Calu3 (cell line): Measurements from ENCODE around the gene RBM33. TPM values are rescaled to one million over a fixed set of nuclear protein-coding genes. Genes with fewer than 3 reads are reported as not detected.

Experiments used
- BruUV-seq: library from RNA; stranded (reverse); fragments of 400-500 nt; replicated peaks from 2 replicates; lab custom pipeline; 2021; lab: Mats Ljungman, UMichigan
- CTCF ChIA-PET: fragments of 300-600 bp; sonication (Branson Sonifier 250); formaldehyde crosslinking; loops from one replicate; lab custom pipeline; 2022; ENCODE audit warnings: antibody characterized with exemption; lab: Charles Lee
- DNase-seq: peaks from one replicate; pipeline ENCODE4 v3.0.0; 2022
- H3K27ac Mint-ChIP-seq: one replicate; pipeline ENCODE4 v1.8.0; 2022; ENCODE audit warnings: mixed read lengths; ENCODE audit not compliant: unreplicated experiment
- H3K27me3 Mint-ChIP-seq: one replicate; pipeline ENCODE4 v1.8.0; 2022; ENCODE audit warnings: mixed read lengths; ENCODE audit not compliant: unreplicated experiment
- H3K36me3 Mint-ChIP-seq: one replicate; pipeline ENCODE4 v1.8.0; 2022; ENCODE audit warnings: mild to moderate bottlenecking, moderate library complexity, mixed read lengths; ENCODE audit not compliant: insufficient read depth, unreplicated experiment
- H3K4me1 Mint-ChIP-seq: one replicate; pipeline ENCODE4 v1.8.0; 2022; ENCODE audit warnings: mild to moderate bottlenecking, low read depth, mixed read lengths; ENCODE audit not compliant: unreplicated experiment
- H3K4me3 Mint-ChIP-seq: one replicate; pipeline ENCODE4 v1.8.0; 2022; ENCODE audit warnings: mild to moderate bottlenecking, low read depth, moderate library complexity, mixed read lengths; ENCODE audit not compliant: unreplicated experiment
- H3K9me3 Mint-ChIP-seq: one replicate; pipeline ENCODE4 v1.8.0; 2022; ENCODE audit warnings: low read depth, mixed read lengths; ENCODE audit not compliant: unreplicated experiment
- intact Hi-C: fragments of 100-400 bp; cut with micrococcal nuclease; formaldehyde crosslinking; loops from one replicate; pipeline ENCODE4 v1.10.0; 2022; ENCODE audit not compliant: unreplicated experiment
- total RNA-seq: library from RNA; stranded (reverse); gene quantifications from 2 replicates; pipeline ENCODE4 v1.2.3, GENCODE V29; 2022
- TF ChIP-seq, protein P1 (sequence below): fragments of 200-600 bp; IDR thresholded peaks from one replicate; pipeline ENCODE4 v1.8.0; 2022; ENCODE audit warnings: antibody characterized with exemption; ENCODE audit not compliant: unreplicated experiment

Gene RBM33
- total RNA-seq, 1 experiment from 2014 or later: 82.9 TPM

DNA sequence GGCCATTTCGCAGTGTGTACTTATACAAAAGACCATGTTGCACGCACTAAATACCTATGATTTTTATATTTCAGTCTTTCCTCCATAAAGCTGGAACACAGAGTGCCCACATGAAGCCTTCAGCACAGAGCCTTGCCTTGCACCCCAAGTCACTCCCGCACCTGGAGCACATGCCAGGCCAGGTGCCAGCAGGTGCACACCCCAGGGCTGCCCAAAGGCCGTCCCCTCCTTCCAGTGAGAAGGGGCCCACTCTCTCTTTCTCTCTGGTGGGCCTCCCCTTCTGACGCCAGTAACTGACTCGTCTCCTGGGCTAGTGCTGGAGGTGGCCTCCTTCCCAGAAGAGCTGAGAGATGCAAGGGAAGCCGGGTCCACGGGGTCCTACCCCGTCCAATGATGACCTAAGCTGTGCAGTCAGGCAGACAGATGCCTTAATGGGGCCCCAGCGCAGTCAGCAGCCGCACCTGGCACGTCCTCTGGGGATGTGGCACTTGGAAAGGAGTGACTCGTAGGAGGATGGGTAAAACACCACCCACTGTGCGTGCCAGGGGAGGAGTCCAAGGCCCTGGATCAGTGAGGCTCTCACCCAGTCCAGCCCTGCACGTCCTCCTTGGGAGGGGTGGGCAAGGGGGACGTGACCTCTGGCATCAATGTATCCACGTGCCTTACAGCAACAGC, 185.5 kb downstream of the RBM33 start:
- H3K36me3 Mint-ChIP-seq: no peaks in the 10 kb centered on the region
- no peak overlapping the region for H3K27ac Mint-ChIP-seq
- peaks cover 7% of the 10 kb centered on the region for H3K4me1 Mint-ChIP-seq
- H3K4me3 Mint-ChIP-seq: no peak overlapping the region
- H3K9me3 Mint-ChIP-seq: peaks cover 2% of the 10 kb centered on the region
- BruUV-seq: no TSS peak
- TF ChIP-seq, protein P1, sequence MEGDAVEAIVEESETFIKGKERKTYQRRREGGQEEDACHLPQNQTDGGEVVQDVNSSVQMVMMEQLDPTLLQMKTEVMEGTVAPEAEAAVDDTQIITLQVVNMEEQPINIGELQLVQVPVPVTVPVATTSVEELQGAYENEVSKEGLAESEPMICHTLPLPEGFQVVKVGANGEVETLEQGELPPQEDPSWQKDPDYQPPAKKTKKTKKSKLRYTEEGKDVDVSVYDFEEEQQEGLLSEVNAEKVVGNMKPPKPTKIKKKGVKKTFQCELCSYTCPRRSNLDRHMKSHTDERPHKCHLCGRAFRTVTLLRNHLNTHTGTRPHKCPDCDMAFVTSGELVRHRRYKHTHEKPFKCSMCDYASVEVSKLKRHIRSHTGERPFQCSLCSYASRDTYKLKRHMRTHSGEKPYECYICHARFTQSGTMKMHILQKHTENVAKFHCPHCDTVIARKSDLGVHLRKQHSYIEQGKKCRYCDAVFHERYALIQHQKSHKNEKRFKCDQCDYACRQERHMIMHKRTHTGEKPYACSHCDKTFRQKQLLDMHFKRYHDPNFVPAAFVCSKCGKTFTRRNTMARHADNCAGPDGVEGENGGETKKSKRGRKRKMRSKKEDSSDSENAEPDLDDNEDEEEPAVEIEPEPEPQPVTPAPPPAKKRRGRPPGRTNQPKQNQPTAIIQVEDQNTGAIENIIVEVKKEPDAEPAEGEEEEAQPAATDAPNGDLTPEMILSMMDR: no peak
- intact Hi-C loops: no loop called here
- CTCF ChIA-PET: interaction anchor here (0.7 kb wide), 1 partner anchor 249 kb away, joined by 6 read pairs; no protein-coding TSS in a partner anchor
- DNase-seq: no peak
- H3K27me3 Mint-ChIP-seq: no peaks in the 10 kb centered on the region

Other genes starting within 250 kb of the RBM33 start
- 3.2 TPM in 2 replicates for gene EN2, start 186.5 kb upstream of the RBM33 start, total RNA-seq
- gene CNPY1, start 98.1 kb upstream of the RBM33 start, total RNA-seq: not detected in 2 replicates
- 0.66 and 1.1 TPM in 2 replicates for gene SHH, start 167.8 kb downstream of the RBM33 start, total RNA-seq